ENCODE results near the gene CDIP1.

The CDIP1 gene

GRCh38 chr16:4460936-4461249, 77.7 kb downstream of the CDIP1 start:
- DNase-seq = no peak
- TF ChIP-seq CTCF (IDR thresholded peaks at IDR 0.05; ENCODE audit: borderline replicate concordance, extremely low read depth, low read length, poor library complexity, severe bottlenecking) = no peak
- TF ChIP-seq EZH2 (IDR thresholded peaks at IDR 0.05; ENCODE audit: borderline replicate concordance, low read depth, low read length, severe bottlenecking) = no peak
- ATAC-seq (ENCODE audit: insufficient read depth, low read depth) = 0 out of 3 replicates have a peak, but pooled peaks have one; percentile 16
- no peak overlapping the region for H3K27ac ChIP-seq (ENCODE audit: low read length)
- H3K4me2 ChIP-seq (ENCODE audit: insufficient read depth, low read length) = no peak overlapping the region
- H3K79me2 ChIP-seq (ENCODE audit: insufficient read depth, low read length) = no peaks in the 10 kb centered on the region
- no peak overlapping the region for H2AFZ ChIP-seq (ENCODE audit: low read depth, low read length)
- H3K27me3 ChIP-seq (ENCODE audit: insufficient read depth, low read length, poor library complexity) = no peaks in the 10 kb centered on the region
- no peak overlapping the region for H3K4me3 ChIP-seq (ENCODE audit: low read depth in 1 of 2, low read length in 2 of 2)
- H4K20me1 ChIP-seq (ENCODE audit: insufficient read depth, low read length) = peaks cover 10% of the 10 kb centered on the region
- peaks cover 68% of the 10 kb centered on the region for H3K36me3 ChIP-seq (ENCODE audit: insufficient read depth, low read length)
- H3K4me1 ChIP-seq (ENCODE audit: insufficient read depth, low read length) = no peaks in the 10 kb centered on the region
- H3K9ac ChIP-seq (ENCODE audit: low read depth, low read length) = no peak overlapping the region
- no peaks in the 10 kb centered on the region for H3K9me3 ChIP-seq (ENCODE audit: insufficient read depth, low read length, severe bottlenecking)

All from DND-41 (cell line).